Tibial nerve (tissue), 4 donors: ENCODE results near the gene PLAC9. TPM values are rescaled to one million over a fixed set of nuclear protein-coding genes. Genes with fewer than 3 reads are reported as not detected.
"Not testable (repeated sequence)": the region's sequence is repeated elsewhere in the genome, so short reads cannot be mapped to it uniquely, and the experiment has no call there.

ENCODE experiments used
- DNase-seq, 2 donors: peaks; one replicate each; pipeline ENCODE4 v3.0.0-alpha.2; 2019; ENCODE audit warnings: low spot score in 2 of 2
- H3K27ac ChIP-seq, 4 donors: fragments of 200-600 bp; sonication (generic) in 3 of 4; one replicate each; pipeline ENCODE4 v1.5.1; 2017 to 2019; ENCODE audit warnings: mild to moderate bottlenecking in 1 of 4
- H3K27me3 ChIP-seq, 2 donors: fragments of 200-600 bp; sonication (generic) in 1 of 2; one replicate each; pipeline versions ENCODE4 v1.5.1 to v1.6.0; 2017 to 2019
- H3K36me3 ChIP-seq, 3 donors: fragments of 200-600 bp; sonication (generic); one replicate each; pipeline ENCODE4 v1.5.1; 2018 to 2019
- H3K4me1 ChIP-seq, 4 donors: fragments of 200-600 bp; sonication (generic) in 3 of 4; one replicate each; pipeline ENCODE4 v1.5.1; 2017 to 2019
- H3K4me3 ChIP-seq, 4 donors: fragments of 200-600 bp; sonication (generic) in 3 of 4; one replicate each; pipeline ENCODE4 v1.5.1; 2017 to 2019; ENCODE audit warnings: mild to moderate bottlenecking in 1 of 4, moderate library complexity in 1 of 4
- H3K9me3 ChIP-seq, 4 donors: fragments of 200-600 bp; sonication (generic) in 3 of 4; one replicate each; pipeline ENCODE4 v1.5.1; 2017 to 2019
- CTCF ChIP-seq, 5 experiments: fragments of 200-600 bp in 3 of 5; fragments of 450-650 bp in 2 of 5; sonication (generic) in 3 of 5; IDR thresholded peaks; one replicate each; pipeline ENCODE4 v1.5.1; 2016 to 2019; ENCODE audit warnings: antibody characterized with exemption in 5 of 5, mild to moderate bottlenecking in 3 of 5, moderate library complexity in 2 of 5
- EP300 ChIP-seq, 2 donors: sonication (generic); formaldehyde crosslinking; IDR thresholded peaks; one replicate each; pipeline ENCODE4 v1.6.1; 2017; ENCODE audit warnings: antibody characterized with exemption in 2 of 2, mild to moderate bottlenecking in 1 of 2
- POLR2A ChIP-seq, 2 donors: fragments of 450-650 bp; IDR thresholded peaks; one replicate each; pipeline ENCODE4 v1.6.1; 2017; ENCODE audit warnings: antibody characterized with exemption in 2 of 2, mild to moderate bottlenecking in 2 of 2, moderate library complexity in 2 of 2
- WGBS, 2 donors: methylation state at CpG; one replicate each; pipeline ENCODE4 v1.1.5; 2018; 5-methylcytosine and 5-hydroxymethylcytosine counted together
- total RNA-seq, 4 donors: library from RNA; depleted of rRNA; stranded (reverse); fragments of >200 nt; gene quantifications; one replicate each; pipeline ENCODE4 v1.1.0, GENCODE V29; 2016

PLAC9 gene
- total RNA-seq, 4 donors from 2014 or later: 63.3 to 199 (median 140) TPM

- no peaks in the 10 kb centered on the region for H3K36me3 ChIP-seq
- no peak overlapping the region for H3K27ac ChIP-seq
- peaks cover 0 to 63% (median 12%) of the 10 kb centered on the region in 4 donors for H3K4me1 ChIP-seq
- H3K27me3 ChIP-seq: no peaks in the 10 kb centered on the region
- DNase-seq: no peak
- H3K4me3 ChIP-seq: no peak overlapping the region
- H3K9me3 ChIP-seq: no peaks in the 10 kb centered on the region
- WGBS, 2 donors: 80 to 90% methylated on average over 2 of the region's 2 CpGs
- TF ChIP-seq POLR2A (IDR thresholded peaks at IDR 0.05) (no peak), CTCF (IDR thresholded peaks at IDR 0.05) (no peak), EP300 (IDR thresholded peaks at IDR 0.05) (no peak)
These were observed 6.7 kb downstream of the PLAC9 start for GRCh38 chr10:80139265-80139664.

- H3K36me3 ChIP-seq: no peaks in the 10 kb centered on the region
- no peak for DNase-seq
- TF ChIP-seq POLR2A (IDR thresholded peaks at IDR 0.05) (no peak), EP300 (IDR thresholded peaks at IDR 0.05) (no peak), CTCF (IDR thresholded peaks at IDR 0.05) (no peak)
- no peaks in the 10 kb centered on the region for H3K27me3 ChIP-seq
- H3K4me3 ChIP-seq: no peak overlapping the region
- 89 to 94% methylated on average over 7 of the region's 7 CpGs for whole genome bisulfite sequencing, 2 donors
- H3K9me3 ChIP-seq: no peaks in the 10 kb centered on the region
- peaks cover 0 to 68% (median 22%) of the 10 kb centered on the region in 4 donors for H3K4me1 ChIP-seq
- H3K27ac ChIP-seq: no peak overlapping the region
These were observed 7.7 kb downstream of the PLAC9 start for GRCh38 chr10:80140251-80140650.

- Histone ChIP-seq H3K27me3 (no peaks in the 10 kb centered on the region), H3K36me3 (no peaks in the 10 kb centered on the region), H3K27ac (peak overlapping the region in 1 of 4 donors; percentile 15), H3K4me3 (no peak overlapping the region), H3K4me1 (peaks cover 0 to 61% (median 21%) of the 10 kb centered on the region in 4 donors), H3K9me3 (no peaks in the 10 kb centered on the region)
- DNase-seq: no peak
- WGBS, 2 donors: 59 to 60% methylated on average over 19 of the region's 19 CpGs
- TF ChIP-seq POLR2A (IDR thresholded peaks at IDR 0.05): no peak
- TF ChIP-seq EP300 (IDR thresholded peaks at IDR 0.05): no peak
- no peak for TF ChIP-seq CTCF (IDR thresholded peaks at IDR 0.05)
These were observed 9.3 kb downstream of the PLAC9 start for GRCh38 chr10:80141696-80142460.

GRCh38 chr10:80144067-80144695, 11.7 kb downstream of the PLAC9 start:
- Histone ChIP-seq H3K36me3 (peaks cover 0 to 15% (median 0%) of the 10 kb centered on the region in 3 donors), H3K27me3 (no peaks in the 10 kb centered on the region), H3K9me3 (peaks cover 0 to 8% (median 2%) of the 10 kb centered on the region in 4 donors), H3K4me3 (peak overlapping the region in 1 of 4 donors; percentile 0), H3K27ac (peak overlapping the region in 2 of 4 donors; percentile 41 to 77), H3K4me1 (peaks cover 0 to 43% (median 15%) of the 10 kb centered on the region in 4 donors)
- WGBS, 2 donors: 47 to 50% methylated on average over 12 to 17 of the region's 28 CpGs
- no peak for TF ChIP-seq EP300 (IDR thresholded peaks at IDR 0.05)
- peak in 1 of 5 experiments; percentile 42 for TF ChIP-seq CTCF (IDR thresholded peaks at IDR 0.05)
- no peak for DNase-seq

GRCh38 chr10:80144696-80145131, 12.2 kb downstream of the PLAC9 start:
- WGBS, 2 donors: 38 to 40% methylated on average over 9 to 12 of the region's 12 CpGs
- Histone ChIP-seq H3K36me3 (peaks cover 0 to 20% (median 0%) of the 10 kb centered on the region in 3 donors), H3K4me3 (peak overlapping the region in 1 of 4 donors; percentile 0), H3K4me1 (peaks cover 0 to 43% (median 15%) of the 10 kb centered on the region in 4 donors), H3K27me3 (no peaks in the 10 kb centered on the region), H3K27ac (peak overlapping the region in 2 of 4 donors; percentile 41 to 77), H3K9me3 (peaks cover 0 to 13% (median 3%) of the 10 kb centered on the region in 4 donors)
- TF ChIP-seq POLR2A (IDR thresholded peaks at IDR 0.05) (no peak), EP300 (IDR thresholded peaks at IDR 0.05) (no peak), CTCF (IDR thresholded peaks at IDR 0.05) (no peak)
- DNase-seq: no peak

GRCh38 chr10:80145406-80146308, 13.1 kb downstream of the PLAC9 start:
- H3K36me3 ChIP-seq: peaks cover 0 to 29% (median 0%) of the 10 kb centered on the region in 3 donors
- peaks cover 0 to 22% (median 3%) of the 10 kb centered on the region in 4 donors for H3K9me3 ChIP-seq
- H3K27me3 ChIP-seq, DNase-seq, H3K4me3 ChIP-seq: not testable (repeated sequence)
- peaks cover 0 to 43% (median 15%) of the 10 kb centered on the region in 4 donors for H3K4me1 ChIP-seq
- peak overlapping the region in 2 of 4 donors; percentile 41 to 77 for H3K27ac ChIP-seq
- WGBS, 2 donors: 46 to 48% methylated on average over 11 of the region's 11 CpGs
